NOMO-1 (cell line): ENCODE measurements around the gene NUB1.

Source experiments
- DNase-seq, 2 experiments: peaks; one replicate each; lab custom pipeline; 2025; ENCODE audit not compliant: unreplicated experiment in 2 of 2; lab: John Stamatoyannopoulos, UW

NUB1 gene

DNA sequence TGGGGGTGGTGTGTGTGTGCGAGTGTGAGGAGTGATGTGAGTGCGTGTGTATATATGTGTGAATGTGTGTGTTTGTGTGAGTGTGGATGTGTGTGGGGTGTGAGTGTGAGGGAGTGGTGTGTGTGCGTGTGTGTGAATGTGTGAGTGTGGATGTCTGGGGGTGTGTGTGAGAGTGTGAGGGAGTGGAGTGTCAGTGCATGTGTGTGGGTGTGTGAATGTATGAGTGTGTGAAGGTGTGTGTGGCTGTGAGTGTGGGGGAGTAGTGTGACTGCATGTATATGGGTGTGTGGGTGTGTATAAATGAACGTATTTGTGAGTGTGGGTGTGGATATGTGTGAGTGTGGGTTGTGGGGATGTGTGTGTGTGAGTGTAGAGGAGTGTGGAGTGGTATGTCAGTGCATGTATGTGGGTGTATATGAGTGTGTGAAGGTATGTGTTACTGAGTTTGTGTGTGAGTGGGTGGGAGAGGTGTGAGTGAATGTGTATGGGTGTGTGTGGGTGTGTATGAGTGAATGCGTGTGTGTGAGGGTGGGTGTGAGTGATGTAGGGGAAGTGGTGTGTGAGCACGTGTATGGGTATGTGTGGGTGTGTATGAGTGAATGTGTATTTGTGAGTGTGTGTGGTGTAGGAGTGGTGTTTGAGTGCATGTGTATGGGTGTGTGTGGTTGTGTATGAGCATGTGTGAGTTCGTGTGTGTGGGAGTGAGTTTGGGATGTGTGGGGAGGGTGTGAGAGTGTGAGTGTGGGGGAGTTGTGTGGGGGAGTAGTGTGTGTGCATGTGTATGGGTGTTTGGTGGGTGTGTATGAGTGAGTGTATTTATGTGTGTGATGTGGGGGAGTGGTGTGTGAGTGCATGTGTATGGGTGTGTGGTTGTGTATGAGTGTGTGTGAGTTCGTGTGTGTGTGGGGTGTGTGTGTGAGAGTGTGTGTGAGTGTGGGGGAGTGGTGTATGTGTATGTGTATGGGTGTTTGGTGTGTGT, 28.5 kb upstream of the NUB1 start:
- no peak for DNase-seq

DNA sequence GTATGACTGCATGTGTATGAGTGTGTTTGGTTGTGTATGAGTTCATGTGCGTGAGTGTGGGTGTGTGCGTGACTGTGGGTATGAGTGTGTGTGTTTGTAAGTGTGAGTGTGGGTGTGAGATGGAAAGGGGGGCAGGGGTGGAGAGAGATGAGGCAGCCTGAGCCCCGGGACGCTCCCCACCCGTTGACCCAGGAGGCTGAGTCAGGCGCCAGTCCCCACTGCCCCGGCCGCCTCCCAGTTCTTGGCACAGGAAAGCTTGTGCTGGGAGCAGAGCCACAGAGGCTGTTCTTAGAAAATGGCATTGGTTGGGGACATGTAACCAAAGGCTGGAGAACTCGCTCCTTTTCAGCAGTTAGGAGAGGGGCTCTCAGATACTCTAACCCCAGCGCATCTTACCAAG, 27.8 kb upstream of the NUB1 start:
- DNase-seq = no peak

DNA sequence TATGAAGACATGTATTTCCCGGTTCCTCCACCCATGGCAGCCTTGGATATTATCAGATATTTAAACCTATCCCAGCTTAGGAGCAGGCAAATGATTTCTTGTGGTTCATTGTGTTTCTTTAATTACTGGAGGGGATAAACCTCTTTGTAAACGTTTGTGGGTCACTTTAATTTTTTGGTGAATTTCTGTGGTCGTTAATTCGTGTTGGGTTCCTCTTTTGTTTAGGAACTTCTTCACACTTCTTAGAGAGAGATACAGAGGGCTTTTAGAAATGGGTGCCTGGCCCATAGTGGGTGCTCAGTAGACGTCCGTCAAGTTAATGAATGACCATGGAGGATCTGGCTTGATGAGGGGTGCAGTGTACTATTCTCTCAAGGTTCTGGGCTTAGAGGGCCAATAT, 27.2 kb upstream of the NUB1 start:
- DNase-seq = peak in 1 of 2 experiments; percentile 8

DNA sequence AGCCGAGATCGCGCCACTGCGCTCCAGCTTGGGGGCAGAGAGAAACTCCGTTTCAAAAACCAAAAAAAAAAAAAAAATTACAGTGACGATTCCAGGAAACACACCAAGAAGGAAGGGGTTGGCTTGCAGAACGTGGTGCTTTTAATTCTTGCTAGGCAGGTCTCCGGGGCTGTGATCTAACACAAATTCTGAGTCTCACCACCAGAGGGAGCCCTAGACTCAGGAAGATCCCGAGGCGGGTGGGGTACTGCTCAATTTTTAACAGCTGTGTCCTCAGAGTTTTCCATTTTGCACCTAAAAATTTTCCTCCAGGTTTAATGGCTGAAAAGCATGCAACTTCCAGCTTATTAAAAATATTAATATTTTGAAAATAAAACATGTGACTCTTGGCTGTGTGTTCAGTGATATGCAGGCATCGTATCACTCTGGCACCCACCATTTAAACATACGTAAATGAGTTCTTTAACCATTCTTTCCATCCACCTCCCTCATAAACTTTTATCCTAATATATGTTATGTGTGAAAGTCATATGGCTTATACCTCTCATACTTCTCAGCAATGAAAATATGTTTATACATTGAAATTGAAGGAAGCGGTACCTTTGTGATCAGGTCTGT, 26.5 kb upstream of the NUB1 start:
- peak; percentile 19 to 21 for DNase-seq

DNA sequence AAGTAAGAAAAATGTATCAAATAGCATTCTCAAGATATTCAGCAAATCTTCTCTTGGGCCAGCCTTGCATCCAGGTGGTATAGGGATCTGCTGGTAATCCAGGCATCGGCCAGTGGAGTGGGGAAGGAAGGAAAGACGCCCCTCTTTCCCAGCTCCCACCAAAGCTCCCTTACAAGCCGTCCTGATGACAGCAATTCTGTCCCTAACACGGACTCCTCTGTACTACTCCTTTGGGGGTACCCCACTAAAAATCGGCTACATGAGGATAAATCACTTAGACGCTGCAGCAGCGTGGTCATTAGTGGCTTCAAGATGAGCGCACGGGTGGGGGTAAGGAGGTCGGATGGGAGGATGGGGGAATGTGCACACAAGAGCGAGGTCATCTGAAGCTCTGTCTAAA, 24.7 kb upstream of the NUB1 start:
- DNase-seq = no peak

DNA sequence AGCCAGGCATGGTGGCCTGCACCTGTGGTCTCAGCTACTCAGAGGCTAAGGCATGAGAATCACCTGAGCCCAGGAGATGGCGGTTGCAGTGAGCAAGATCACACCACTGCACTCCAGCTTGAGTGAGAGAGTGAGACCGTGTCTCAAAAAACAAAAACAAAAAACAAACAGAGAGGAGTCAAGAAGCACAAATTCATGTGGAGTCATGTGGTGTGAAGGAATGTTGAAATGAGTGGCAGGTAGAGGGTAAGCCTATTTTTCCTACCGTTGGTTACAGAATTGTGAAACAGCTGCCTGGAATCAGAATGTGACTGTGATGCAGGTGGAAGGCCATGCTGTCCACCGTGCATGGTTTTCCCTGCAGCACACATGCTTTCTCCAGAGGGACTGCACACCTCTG, 23.7 kb upstream of the NUB1 start:
- DNase-seq = no peak

DNA sequence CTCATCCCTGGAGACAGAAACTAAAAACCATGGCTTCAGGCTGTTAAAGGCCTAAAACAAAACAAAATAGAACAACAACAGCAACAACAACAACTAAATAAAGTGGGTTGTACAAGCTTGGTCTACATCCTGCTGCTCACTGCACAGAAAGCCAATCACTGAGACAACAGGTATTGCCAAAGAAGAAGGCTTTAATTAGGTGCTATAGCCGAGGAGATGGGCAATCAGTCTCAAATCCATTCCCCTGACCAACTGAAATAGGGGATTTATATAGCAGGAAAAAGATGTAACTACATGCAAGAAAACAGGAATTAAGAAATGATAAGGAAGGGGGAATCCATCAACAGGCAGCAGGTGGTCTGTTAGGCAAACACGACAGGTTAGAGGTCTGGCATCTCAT, 22.4 kb upstream of the NUB1 start:
- DNase-seq = no peak

DNA sequence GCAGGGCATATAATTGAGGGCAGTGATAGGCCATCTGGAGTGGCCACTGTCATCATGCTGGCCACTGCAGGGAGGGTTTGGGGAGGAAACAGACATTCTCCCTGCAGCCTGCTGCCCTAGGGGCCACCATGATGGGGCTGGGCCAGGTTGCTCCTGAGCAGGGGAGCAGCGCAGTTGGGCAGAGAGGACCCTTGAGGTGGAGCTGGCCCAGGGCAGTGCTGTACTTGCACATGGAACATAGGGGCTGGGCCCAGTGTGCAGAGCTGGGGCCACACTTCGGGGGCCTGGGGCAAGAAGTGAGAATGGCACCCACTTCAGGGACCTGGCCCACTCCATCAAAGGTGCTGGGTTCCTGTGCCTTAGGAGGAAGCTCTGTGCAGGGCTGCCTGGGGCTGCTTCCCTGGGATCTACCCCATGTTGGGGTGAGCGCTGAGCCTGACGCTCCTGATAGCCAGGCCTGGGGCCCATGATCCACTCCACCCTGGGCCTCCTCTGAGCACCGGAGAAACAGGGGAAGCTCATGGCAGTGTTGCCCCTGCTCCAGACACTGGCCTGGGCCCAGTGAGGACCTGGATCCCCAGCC, 21.3 kb upstream of the NUB1 start:
- no peak for DNase-seq

DNA sequence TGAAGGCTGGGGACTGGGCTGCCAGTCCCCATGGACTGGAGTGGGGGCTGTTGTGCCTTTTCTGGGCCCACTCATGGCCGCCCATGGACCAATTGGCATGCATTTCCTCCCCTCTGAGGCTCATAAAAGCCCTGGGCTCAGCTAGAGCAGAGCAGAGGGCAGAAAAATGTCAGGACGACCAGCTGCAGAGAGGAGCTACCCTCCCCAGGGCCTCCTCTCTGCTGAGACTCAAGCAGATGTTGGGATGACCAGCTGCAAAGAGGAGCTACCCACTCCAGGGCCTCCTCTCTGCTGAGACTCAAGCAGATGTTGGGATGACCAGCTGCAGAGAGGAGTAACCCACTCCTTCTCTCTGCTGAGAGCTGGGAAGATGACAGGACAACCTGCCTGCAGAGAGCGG, 20.3 kb upstream of the NUB1 start:
- no peak for DNase-seq

DNA sequence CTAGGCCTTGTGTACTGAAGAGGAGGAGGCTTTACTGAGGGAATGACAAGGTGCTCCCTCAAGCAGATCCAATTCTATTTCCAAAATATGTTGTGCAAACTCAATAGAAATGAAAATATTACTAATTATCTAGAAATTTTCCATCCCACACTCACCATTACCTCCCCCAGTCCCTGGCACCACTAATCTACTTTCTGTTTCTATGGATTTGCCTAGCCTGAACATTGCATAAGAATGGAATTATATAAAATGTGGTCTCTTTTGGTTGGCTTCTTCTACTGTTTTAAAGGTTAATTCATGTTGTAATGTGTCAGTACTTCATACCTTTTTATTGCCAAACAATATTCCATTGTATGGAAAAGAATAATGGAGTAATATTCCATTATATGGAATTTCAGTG, 18.7 kb upstream of the NUB1 start:
- DNase-seq = no peak

DNA sequence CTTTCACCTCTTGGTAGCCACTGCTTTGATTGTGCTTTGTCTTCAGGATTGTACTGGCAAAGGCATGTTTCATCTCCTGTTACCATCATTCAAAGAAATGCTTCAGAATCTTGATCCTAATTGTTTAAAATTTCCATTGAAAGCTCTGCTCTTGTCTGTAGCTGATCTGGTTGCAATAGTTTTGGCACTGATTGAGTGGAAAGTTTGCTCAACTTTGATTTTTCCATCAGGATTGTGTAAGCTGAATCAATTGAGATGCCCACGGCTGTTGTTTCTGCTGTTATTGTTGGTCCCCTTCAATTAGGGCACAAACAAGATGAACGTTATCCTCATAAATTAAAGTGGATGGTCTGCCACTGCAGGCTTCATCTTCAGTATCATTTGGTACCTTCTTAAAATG, 14.6 kb upstream of the NUB1 start:
- no peak for DNase-seq

DNA sequence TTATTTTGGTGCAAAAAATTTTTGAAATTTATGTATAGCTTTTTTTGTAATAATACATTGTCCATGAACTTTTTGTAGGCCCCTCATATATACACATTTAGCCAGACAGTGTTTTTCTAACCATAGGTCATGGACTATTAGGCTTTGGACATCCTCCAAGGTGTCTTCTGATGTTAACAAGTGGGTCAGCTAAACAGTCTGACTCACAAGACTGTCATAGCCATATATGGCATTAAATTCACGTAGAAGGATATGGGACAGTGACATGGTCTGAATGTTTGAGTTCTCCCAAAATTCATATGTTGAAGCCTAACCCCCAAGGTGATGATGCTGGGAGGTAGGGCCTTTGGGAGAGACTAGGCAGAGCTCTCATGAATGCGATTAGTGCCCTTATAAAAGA, 14.0 kb upstream of the NUB1 start:
- no peak for DNase-seq

DNA sequence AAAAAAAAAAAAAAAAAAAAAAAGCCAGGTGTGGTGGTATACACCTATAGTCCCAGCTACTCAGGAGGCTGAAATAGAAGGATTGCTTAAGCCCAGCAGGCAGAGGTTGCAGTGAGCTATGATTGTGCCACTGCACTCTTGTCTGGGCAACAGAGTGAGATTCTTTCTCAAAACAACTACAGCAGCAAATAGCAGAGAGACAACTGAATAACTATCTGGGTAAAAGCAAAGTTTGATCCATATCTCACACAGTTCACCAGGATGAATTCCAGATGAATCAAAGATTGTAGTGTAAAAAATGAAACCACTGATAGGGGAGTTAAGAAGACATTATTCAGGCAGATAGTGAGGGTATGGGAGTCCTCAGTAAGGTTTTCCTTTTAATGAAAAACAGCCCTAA, 11.4 kb upstream of the NUB1 start:
- no peak for DNase-seq

DNA sequence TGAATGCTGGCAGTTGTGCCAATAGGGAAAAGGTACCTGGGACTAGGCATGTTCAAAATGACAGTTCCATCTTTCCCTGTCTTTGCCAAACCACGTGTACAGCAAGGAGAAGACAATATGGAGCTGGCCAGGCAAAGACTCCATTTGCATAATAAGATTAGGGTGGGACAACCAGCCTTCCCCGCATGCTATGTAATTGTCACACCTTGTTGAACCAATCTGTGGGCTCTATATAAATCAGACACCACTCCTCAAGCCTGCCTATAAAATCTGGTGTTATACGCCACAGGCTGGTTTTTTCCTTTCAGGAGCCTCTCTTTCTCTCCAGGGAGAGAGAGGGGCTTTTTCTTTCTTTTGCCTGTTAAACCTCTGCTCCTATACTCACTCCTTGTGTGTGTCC, 11.0 kb upstream of the NUB1 start:
- no peak for DNase-seq

DNA sequence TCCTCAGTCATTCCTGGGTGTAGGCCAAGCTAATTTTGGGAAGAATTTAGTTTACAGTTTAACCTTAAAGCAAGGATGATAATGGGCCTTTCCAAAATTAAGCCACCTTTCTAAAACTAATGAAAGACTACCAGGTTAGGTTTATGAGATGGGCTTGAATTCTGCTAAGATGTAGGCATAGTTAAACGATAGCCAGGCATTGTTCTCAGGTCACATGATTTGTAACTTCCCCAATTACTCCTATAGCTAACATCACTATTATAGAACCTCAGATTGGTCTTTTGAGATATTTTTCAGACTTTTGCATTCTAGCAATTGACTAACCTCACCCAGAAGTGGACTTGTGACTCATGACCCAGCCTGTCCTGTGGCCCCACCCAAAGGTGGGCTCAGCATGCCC, 7.0 kb upstream of the NUB1 start:
- DNase-seq = no peak

DNA sequence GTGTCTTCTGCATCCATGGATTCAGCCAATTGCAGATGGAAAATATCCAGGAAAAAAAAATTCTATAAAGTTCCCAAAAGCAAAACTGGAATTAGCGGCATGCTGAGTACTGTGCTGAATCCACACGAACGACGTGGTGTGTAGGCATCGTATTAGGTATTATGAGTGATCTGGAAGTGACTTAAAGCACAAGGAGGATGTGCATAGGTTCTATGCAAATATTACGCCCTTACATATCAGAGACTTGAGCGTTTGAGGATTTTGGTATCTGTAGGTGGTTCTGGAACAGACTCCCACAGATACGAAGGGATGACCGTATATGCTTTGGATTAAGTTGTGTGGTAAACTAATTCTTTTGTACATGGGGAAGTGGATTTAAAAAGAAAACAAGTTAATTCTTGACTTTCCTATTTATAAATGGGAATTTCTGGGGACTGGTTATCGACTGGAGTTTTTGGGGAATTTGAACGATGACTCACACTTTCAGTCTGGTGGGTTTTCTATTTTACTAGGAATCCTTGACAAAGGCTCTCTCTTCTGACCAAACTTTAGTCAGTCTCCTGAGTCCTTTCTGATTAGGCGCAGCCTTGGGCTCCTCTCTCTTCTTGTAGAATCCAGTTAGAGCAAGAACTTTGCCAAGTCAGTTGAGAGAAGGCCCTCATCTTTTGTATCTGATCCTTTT, 5.4 kb upstream of the NUB1 start:
- no peak for DNase-seq

DNA sequence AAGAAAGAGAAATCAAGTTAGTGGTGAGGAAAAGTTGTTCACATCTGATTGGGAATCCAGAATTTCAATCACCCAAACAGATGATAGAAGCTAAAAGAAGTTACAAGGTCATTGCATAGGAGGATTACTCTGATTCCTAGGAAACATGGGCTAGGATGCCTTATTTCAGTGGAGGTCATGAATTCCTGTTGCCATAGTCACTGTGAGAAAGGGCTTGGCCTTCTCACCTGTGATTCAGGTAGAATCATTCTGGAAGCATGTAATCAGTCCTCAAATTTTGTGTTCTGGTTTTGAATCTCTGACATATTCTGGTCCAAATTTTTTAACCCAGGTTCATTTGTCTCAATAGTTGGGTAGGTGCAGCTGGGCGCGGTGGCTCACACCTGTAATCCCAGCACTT, 4.3 kb upstream of the NUB1 start:
- no peak for DNase-seq

DNA sequence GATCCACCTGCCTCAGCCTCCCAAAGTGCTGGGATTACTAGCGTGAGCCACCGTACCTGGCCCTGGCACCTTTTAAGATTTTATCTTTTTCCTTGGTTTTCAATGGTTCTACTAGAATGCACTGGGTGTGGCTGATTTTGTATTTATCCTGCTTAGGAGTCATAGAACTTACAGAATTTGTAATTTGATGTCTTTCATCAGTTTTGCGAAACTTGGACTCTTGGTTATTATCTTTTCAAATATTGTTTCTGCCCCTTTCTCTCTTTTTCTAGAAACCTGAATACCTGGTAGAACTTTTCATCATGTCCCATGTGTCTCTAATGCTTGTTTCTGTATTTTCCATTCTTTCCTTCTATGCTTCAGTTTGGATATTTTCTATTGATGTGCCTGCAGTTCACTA, 2.8 kb upstream of the NUB1 start:
- DNase-seq = no peak

DNA sequence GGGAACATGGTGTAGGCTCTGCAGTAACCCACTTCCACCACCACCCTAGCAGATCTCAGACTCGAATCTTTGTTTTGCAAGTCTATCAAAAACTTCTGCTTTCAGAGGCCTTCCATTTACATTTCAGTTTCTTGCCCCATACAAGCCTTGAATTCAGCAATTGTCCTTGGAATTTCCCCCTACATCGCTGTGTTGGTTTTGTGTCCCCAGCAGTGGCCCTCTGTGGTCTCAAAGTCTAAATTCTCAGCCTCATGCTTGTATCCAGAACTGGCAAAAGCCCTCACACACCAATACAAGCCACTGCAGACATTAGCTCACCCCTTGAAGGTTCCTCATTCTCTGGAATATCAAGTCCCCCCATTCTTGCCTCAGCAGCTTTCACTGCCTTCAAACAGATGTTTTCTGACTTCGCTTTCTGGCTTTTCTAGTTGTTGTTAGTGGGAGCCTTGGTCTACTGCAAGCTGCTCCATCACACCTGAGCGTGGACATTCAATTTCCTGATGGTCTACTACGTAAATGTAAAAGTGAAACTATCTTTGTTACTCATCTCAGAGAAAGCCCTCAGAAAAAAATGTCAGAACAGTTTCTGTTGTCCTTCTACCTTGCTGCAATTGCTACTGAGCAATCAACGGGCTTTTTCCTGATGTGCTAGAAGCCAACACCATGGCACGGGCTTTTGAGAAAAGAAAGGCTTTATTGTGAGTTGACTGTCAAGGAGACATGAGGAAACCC, 1.8 kb upstream of the NUB1 start:
- peak; percentile 38 to 56 for DNase-seq

DNA sequence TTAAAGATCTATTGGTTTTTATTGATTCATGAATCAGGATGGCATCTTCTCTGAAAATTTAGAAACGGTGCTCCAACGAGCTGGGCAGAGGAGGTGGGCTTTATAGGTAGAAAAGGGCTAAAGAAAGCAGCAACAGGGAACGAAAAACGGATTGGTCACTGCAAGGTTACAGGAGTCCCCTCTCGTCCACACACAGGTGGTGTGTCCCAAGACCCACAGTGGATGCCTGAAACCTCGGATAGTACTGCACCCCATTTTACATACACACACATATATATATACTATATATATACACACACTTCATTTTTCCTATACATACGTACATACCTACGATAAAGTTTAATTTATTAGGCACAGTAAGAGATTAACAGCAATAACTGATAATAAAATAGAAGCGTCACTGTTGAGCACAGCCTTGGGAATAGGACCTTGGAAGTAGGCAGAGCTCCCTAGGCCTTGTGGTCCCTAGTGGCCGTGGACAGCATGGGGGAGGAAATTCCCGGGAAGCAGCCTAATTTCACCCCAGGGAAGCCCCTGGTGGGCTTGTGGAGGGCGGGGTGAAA, 737 bp upstream of the NUB1 start:
- DNase-seq = no peak
